Measurements from ENCODE around the gene AOC2. TPM values are rescaled to one million over a fixed set of nuclear protein-coding genes. Genes with fewer than 3 reads are reported as not detected.

The AOC2 gene
- total and polyA plus RNA-seq, 9 of the 15 experiments (the other 6 are each of a cell fraction or from before 2014, with no cell fraction given), result 0.08 to 0.91 (median 0.49) TPM

DNA sequence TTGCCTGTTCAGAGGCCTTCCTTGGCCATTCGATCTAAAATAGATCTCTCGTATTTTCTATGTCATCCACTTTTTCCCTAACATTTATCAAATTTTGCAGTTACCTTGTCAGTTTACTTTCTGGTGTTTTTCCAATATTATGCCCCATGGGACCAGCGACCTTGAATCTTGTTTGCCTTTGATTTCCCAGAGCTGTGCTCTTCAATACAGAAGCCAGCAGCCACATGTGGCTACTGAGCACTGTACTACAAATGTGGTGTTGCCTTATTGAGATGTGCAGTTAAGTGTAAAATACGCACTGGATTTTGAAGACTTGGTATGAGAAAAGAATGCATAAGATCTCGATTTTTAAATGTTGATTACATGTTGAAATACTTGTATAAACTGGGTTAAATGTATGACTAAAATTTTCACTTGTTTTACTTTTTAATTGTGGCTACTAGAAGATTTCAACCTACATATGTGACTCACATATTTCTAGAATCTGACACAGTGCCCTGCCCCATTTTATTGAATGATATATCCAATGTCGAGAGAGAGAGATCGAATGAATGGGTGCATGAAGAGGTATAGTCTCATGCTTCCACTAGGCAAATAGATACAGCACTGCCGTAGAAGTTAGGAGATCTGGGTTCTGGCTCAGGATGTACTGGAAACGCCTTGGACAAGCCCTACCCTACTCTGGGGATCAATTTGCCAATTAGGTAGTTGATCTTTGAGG is 12.0 kb upstream of the AOC2 start:
- H2AFZ ChIP-seq (ENCODE audit: low read depth, low read length), result peak overlapping the region; percentile 100
- TF ChIP-seq FOSL1 (tag; conservative IDR thresholded peaks at IDR 0.05) (no peak), TAF7 (tag; IDR thresholded peaks at IDR 0.05) (peak; percentile 19; the same call in 1 of the 2 replicates), SRF (CRISPR knock-in tag; IDR thresholded peaks at IDR 0.05) (peak in 1 of 2 experiments; percentile 24; a peak in 1 of 4 replicates), ZNF589 (CRISPR knock-in tag; IDR thresholded peaks at IDR 0.05; ENCODE audit: low read depth) (no peak)
- TF ChIP-seq, protein P1, sequence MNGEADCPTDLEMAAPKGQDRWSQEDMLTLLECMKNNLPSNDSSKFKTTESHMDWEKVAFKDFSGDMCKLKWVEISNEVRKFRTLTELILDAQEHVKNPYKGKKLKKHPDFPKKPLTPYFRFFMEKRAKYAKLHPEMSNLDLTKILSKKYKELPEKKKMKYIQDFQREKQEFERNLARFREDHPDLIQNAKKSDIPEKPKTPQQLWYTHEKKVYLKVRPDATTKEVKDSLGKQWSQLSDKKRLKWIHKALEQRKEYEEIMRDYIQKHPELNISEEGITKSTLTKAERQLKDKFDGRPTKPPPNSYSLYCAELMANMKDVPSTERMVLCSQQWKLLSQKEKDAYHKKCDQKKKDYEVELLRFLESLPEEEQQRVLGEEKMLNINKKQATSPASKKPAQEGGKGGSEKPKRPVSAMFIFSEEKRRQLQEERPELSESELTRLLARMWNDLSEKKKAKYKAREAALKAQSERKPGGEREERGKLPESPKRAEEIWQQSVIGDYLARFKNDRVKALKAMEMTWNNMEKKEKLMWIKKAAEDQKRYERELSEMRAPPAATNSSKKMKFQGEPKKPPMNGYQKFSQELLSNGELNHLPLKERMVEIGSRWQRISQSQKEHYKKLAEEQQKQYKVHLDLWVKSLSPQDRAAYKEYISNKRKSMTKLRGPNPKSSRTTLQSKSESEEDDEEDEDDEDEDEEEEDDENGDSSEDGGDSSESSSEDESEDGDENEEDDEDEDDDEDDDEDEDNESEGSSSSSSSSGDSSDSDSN (IDR thresholded peaks at IDR 0.05; ENCODE audit: borderline replicate concordance in 1 of 2, low read depth in 2 of 2, low read length in 2 of 2), result 0 out of 4 replicates have a peak, but pooled peaks of 1 of the 2 experiments have one; percentile 25
- H3K9me3 ChIP-seq (replicated peaks; ENCODE audit: control insufficient read depth, insufficient read depth, low read depth, low read length), result no peaks in the 10 kb centered on the region
- peaks cover 3 to 14% of the 10 kb centered on the region in 2 experiments; a peak in 4 of 5 replicates for H3K4me1 ChIP-seq (replicated peaks in 1 of 2; ENCODE audit: control insufficient read depth in 2 of 2, insufficient read depth in 2 of 2, low read length in 2 of 2)
- 0 out of 2 replicates have a peak, but pooled peaks cover 5% of the 10 kb centered on the region for H4K20me1 ChIP-seq (replicated peaks; ENCODE audit: control insufficient read depth, insufficient read depth, low read length)
- H3K4me3 ChIP-seq, result peak overlapping the region; percentile 90
- 26% methylated on average over 9 of the region's 9 CpGs for WGBS (ENCODE audit: insufficient coverage, low coverage, missing lambda C conversion rate)
- ATAC-seq, result peak; percentile 62
- no peaks in the 10 kb centered on the region for H3K9me1 ChIP-seq (ENCODE audit: control insufficient read depth, insufficient read depth, low read length)
- CTCF ChIA-PET (ENCODE audit: low intra/inter-chr PET ratio), result no interaction called here
- in situ Hi-C loops (cut with MboI), result no loop called here
- H3K36me3 ChIP-seq (ENCODE audit: control insufficient read depth, insufficient read depth, low read length), result peaks cover 31% of the 10 kb centered on the region
- H3K27me3 ChIP-seq (ENCODE audit: control insufficient read depth in 2 of 2, insufficient read depth in 2 of 2, low read length in 2 of 2), result no peaks in the 10 kb centered on the region
- intact Hi-C loops (cut with micrococcal nuclease), result no loop called here
- BruUV-seq (replicated peaks), result TSS peak; percentile 84
- peak in 3 of 4 experiments; percentile 13 to 34 (median 33) for DNase-seq (ENCODE audit: extremely low read depth in 1 of 4, low spot score in 3 of 4)
- peaks cover 43% of the 10 kb centered on the region for H3K79me2 ChIP-seq (ENCODE audit: control insufficient read depth, insufficient read depth, low read length)
- H3K9ac ChIP-seq (ENCODE audit: insufficient read depth in 1 of 2, low read depth in 2 of 2, low read length in 2 of 2), result peak overlapping the region; percentile 98 to 99
- FAIRE-seq, result no peak
- peak overlapping the region; percentile 98 for H3K4me2 ChIP-seq (ENCODE audit: insufficient read depth, low read length)
- POLR2A ChIA-PET, result interaction anchor here (1.0 to 2.0 kb wide), 6 partner anchors 8 to 166 kb away, joined by 3 to 18 read pairs (median 8); partner anchors contain the start of genes BECN1 and RPL27
- peak overlapping the region; percentile 95 for H3K27ac ChIP-seq (ENCODE audit: extremely low read depth, low read depth, low read length)
